ENCODE data around the gene FXYD2.

FXYD2 gene

GRCh38 chr11:117770061-117770460 lies 54.5 kb downstream of the FXYD2 start:
- DNase-seq (ENCODE audit: low read depth in 4 of 4, low spot score in 1 of 4), result no peak
